Caco-2 (cell line): Measurements from ENCODE around the gene IBA57. TPM values are rescaled to one million over a fixed set of nuclear protein-coding genes. Genes with fewer than 3 reads are reported as not detected.
A peak's percentile ranks its signal among the peaks of the same experiment; 100 is the strongest.
"Not testable (repeated sequence)": the region's sequence is repeated elsewhere in the genome, so short reads cannot be mapped to it uniquely, and the experiment has no call there.

ENCODE experiments used
- BruUV-seq: library from RNA; stranded (reverse); fragments of 400-500 nt; replicated peaks from 2 replicates; lab custom pipeline; 2021; lab: Mats Ljungman, UMichigan
- CTCF ChIA-PET: fragments of 300-600 bp; sonication (Branson Sonifier 250); formaldehyde crosslinking; loops from one replicate; lab custom pipeline; 2022; ENCODE audit warnings: antibody characterized with exemption; lab: Charles Lee
- POLR2A ChIA-PET: fragments of 300-600 bp; sonication (Branson Sonifier 250); formaldehyde crosslinking; loops from one replicate; lab custom pipeline; 2022; ENCODE audit warnings: antibody characterized with exemption; lab: Charles Lee
- DNase-seq, 2 experiments: peaks; one replicate each; pipeline versions ENCODE4 v3.0.0 to v3.0.0-alpha.2; 2020 to 2022
- H3K27me3 ChIP-seq: replicated peaks from 2 replicates; pipeline ENCODE4 v1.6.0; 2011; ENCODE audit warnings: low read length; ENCODE audit not compliant: control insufficient read depth, insufficient read depth
- H3K36me3 ChIP-seq: 2 replicates; pipeline ENCODE4 v1.5.1; 2011; ENCODE audit warnings: low read length; ENCODE audit not compliant: control insufficient read depth, insufficient read depth
- H3K4me1 ChIP-seq: fragments of 250-450 bp; sonication (Bioruptor Pico); 2 replicates; pipeline ENCODE4 v1.5.1; 2020; ENCODE audit warnings: mild to moderate bottlenecking
- H3K4me3 ChIP-seq: 2 replicates; pipeline ENCODE4 v1.5.1; 2011; ENCODE audit warnings: low read depth, mild to moderate bottlenecking, control low read depth, low read length
- H3K9me3 ChIP-seq: fragments of 250-450 bp; sonication (Bioruptor Pico); 2 replicates; pipeline ENCODE4 v1.5.1; 2020; ENCODE audit warnings: mild to moderate bottlenecking, moderate library complexity
- H3K27ac Mint-ChIP-seq: one replicate; pipeline ENCODE4 v1.8.0; 2022; ENCODE audit warnings: mixed read lengths; ENCODE audit not compliant: unreplicated experiment
- H3K27me3 Mint-ChIP-seq: one replicate; pipeline ENCODE4 v1.8.0; 2022; ENCODE audit warnings: mixed read lengths; ENCODE audit not compliant: insufficient read depth, unreplicated experiment
- H3K36me3 Mint-ChIP-seq: one replicate; pipeline ENCODE4 v1.8.0; 2022; ENCODE audit warnings: mild to moderate bottlenecking, mixed read lengths; ENCODE audit not compliant: insufficient read depth, unreplicated experiment
- H3K4me1 Mint-ChIP-seq: one replicate; pipeline ENCODE4 v1.8.0; 2022; ENCODE audit warnings: low read depth, mixed read lengths; ENCODE audit not compliant: unreplicated experiment
- H3K4me3 Mint-ChIP-seq: one replicate; pipeline ENCODE4 v1.8.0; 2022; ENCODE audit warnings: mild to moderate bottlenecking, moderate library complexity, mixed read lengths; ENCODE audit not compliant: unreplicated experiment
- H3K9me3 Mint-ChIP-seq: one replicate; pipeline ENCODE4 v1.8.0; 2022; ENCODE audit warnings: mixed read lengths; ENCODE audit not compliant: unreplicated experiment
- intact Hi-C: fragments of 100-400 bp; cut with micrococcal nuclease; formaldehyde crosslinking; loops from one replicate; pipeline ENCODE4 v1.10.0; 2022; ENCODE audit not compliant: unreplicated experiment
- total RNA-seq: library from RNA; stranded (reverse); gene quantifications from 2 replicates; pipeline ENCODE4 v1.2.3, GENCODE V29; 2022
- TF ChIP-seq, protein P1 (sequence below), 2 experiments: fragments of 200-600 bp in 1 of 2; IDR thresholded peaks; 1 replicate in 1 of 2; 2 replicates in 1 of 2; pipeline versions ENCODE4 v1.5.1 to v1.8.0; 2011 to 2022; ENCODE audit warnings: antibody characterized with exemption in 1 of 2, control low read depth in 1 of 2, inconsistent platforms in 1 of 2, low read depth in 1 of 2, low read length in 1 of 2, mild to moderate bottlenecking in 1 of 2, moderate library complexity in 1 of 2; ENCODE audit not compliant: insufficient read depth in 1 of 2, severe bottlenecking in 1 of 2, unreplicated experiment in 1 of 2

IBA57 gene
- total RNA-seq, 1 experiment from 2014 or later, result 15.4 TPM

DNA sequence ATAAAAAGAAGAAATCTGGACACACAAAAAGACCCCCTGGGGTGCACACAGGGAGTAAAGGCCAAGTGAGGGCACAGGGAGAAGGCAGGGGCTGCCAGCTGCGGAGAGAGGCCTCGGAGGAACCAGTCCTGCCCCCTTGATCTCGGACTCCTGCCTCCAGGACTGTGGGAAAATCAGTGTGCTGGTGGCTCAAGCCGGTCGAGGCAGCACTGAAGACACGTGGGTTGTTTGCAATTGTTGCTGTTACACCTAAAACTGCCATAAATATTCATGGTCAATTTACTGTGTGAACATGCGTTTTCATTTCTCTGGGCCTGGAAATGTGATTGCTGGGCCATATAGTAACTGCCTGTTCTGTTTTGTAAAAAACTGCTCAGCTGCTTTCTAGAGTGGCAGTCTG, 18.5 kb downstream of the IBA57 start:
- H3K27me3 Mint-ChIP-seq, result no peaks in the 10 kb centered on the region
- TF ChIP-seq, protein P1, sequence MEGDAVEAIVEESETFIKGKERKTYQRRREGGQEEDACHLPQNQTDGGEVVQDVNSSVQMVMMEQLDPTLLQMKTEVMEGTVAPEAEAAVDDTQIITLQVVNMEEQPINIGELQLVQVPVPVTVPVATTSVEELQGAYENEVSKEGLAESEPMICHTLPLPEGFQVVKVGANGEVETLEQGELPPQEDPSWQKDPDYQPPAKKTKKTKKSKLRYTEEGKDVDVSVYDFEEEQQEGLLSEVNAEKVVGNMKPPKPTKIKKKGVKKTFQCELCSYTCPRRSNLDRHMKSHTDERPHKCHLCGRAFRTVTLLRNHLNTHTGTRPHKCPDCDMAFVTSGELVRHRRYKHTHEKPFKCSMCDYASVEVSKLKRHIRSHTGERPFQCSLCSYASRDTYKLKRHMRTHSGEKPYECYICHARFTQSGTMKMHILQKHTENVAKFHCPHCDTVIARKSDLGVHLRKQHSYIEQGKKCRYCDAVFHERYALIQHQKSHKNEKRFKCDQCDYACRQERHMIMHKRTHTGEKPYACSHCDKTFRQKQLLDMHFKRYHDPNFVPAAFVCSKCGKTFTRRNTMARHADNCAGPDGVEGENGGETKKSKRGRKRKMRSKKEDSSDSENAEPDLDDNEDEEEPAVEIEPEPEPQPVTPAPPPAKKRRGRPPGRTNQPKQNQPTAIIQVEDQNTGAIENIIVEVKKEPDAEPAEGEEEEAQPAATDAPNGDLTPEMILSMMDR (IDR thresholded peaks at IDR 0.05; ENCODE audit: insufficient read depth in 1 of 2, low read depth in 1 of 2, low read length in 1 of 2, severe bottlenecking in 1 of 2, unreplicated experiment in 1 of 2), result no peak
- Histone ChIP-seq H3K4me1 (no peaks in the 10 kb centered on the region), H3K4me3 (no peak overlapping the region), H3K9me3 (peaks cover 9% of the 10 kb centered on the region; the same call in 1 of the 2 replicates), H3K27me3 (no peaks in the 10 kb centered on the region), H3K36me3 (no peaks in the 10 kb centered on the region)
- DNase-seq, result peak in 1 of 2 experiments; percentile 19
- H3K36me3 Mint-ChIP-seq, result no peaks in the 10 kb centered on the region
- no peaks in the 10 kb centered on the region for H3K9me3 Mint-ChIP-seq
- intact Hi-C loops, result loop anchor here (5.0 kb wide), 1 partner anchor 52 kb away; no protein-coding TSS in a partner anchor
- ChIA-PET CTCF (no interaction called here), POLR2A (no interaction called here)
- no peaks in the 10 kb centered on the region for H3K4me1 Mint-ChIP-seq
- H3K4me3 Mint-ChIP-seq, result no peak overlapping the region
- BruUV-seq, result no TSS peak
- no peak overlapping the region for H3K27ac Mint-ChIP-seq

DNA sequence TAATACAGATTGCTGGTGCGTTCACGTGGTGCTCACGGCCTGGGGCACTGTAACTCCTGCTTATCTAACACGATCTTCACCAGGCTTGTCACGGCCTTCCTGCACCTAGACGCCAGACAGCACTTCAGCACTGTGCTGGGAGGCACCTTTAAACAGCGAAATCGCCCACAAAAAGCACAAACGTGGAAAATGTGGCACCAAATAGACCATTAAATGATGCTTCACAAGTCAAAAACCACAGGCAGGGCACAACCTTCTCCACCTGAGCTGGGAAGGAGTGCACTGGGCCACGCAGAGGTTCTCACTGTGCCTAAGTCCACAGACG, 20.0 kb downstream of the IBA57 start:
- Histone ChIP-seq H3K9me3 (peaks cover 9% of the 10 kb centered on the region; the same call in 1 of the 2 replicates), H3K27me3 (no peaks in the 10 kb centered on the region), H3K36me3 (no peaks in the 10 kb centered on the region), H3K4me3 (no peak overlapping the region), H3K4me1 (no peaks in the 10 kb centered on the region)
- POLR2A ChIA-PET, result no interaction called here
- CTCF ChIA-PET, result no interaction called here
- TF ChIP-seq, protein P1 (IDR thresholded peaks at IDR 0.05; ENCODE audit: insufficient read depth in 1 of 2, low read depth in 1 of 2, low read length in 1 of 2, severe bottlenecking in 1 of 2, unreplicated experiment in 1 of 2), result no peak
- peak in 1 of 2 experiments; percentile 29 for DNase-seq
- no peak overlapping the region for H3K4me3 Mint-ChIP-seq
- no peak overlapping the region for H3K27ac Mint-ChIP-seq
- BruUV-seq, result no TSS peak
- H3K4me1 Mint-ChIP-seq, result no peaks in the 10 kb centered on the region
- no peaks in the 10 kb centered on the region for H3K36me3 Mint-ChIP-seq
- intact Hi-C loops, result no loop called here
- no peaks in the 10 kb centered on the region for H3K9me3 Mint-ChIP-seq
- H3K27me3 Mint-ChIP-seq, result no peaks in the 10 kb centered on the region

DNA sequence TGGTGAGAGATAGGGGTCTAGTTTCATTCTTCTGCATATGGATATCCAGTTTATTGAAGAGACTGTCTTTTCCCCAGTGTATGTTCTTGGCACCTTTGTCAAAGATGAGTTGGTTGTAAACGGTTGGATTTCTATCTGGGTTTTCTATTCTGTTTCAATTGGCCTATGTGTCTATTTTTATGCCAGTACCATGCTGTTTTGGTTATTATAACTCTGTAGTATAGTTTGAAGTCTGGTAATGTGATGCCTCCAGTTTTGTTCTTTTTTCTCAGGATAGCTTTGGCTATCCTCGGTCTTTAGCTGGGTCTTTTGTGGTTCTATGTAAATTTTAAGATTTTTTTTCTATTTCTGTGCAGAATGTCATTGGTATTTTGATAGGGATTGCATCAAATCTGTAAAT, 22.6 kb downstream of the IBA57 start:
- H3K27ac Mint-ChIP-seq, H3K27me3 Mint-ChIP-seq, H3K9me3 ChIP-seq, H3K36me3 ChIP-seq, intact Hi-C loops, H3K4me3 ChIP-seq, H3K4me1 ChIP-seq, H3K27me3 ChIP-seq, CTCF ChIA-PET, H3K9me3 Mint-ChIP-seq, H3K4me1 Mint-ChIP-seq, H3K36me3 Mint-ChIP-seq, POLR2A ChIA-PET, H3K4me3 Mint-ChIP-seq, DNase-seq, BruUV-seq: not testable (repeated sequence)

DNA sequence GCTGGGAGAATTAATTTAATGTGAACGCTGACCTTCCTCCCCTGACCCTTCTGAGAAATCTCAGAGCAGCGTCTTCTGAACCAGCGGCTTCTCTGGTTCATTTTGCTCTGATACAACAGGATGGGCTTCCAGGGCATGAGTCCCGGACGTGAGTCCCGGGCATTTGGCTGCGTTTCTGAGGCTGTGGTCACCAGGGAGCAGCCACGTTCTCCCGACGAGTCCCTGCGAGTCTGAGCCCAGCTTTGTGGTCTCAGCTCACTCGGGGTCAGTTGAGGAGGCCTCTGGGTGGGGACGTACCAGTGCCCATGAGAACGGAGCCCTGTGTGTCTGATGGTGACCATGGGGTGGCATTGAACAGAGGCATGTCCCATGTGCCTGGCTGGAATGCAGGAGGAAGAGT, 24.6 kb downstream of the IBA57 start:
- Histone ChIP-seq H3K9me3 (peaks cover 9% of the 10 kb centered on the region; the same call in 1 of the 2 replicates), H3K4me3 (no peak overlapping the region), H3K4me1 (no peaks in the 10 kb centered on the region), H3K27me3 (no peaks in the 10 kb centered on the region), H3K36me3 (no peaks in the 10 kb centered on the region)
- H3K27me3 Mint-ChIP-seq, result no peaks in the 10 kb centered on the region
- CTCF ChIA-PET, result interaction anchor here (1.0 kb wide), 1 partner anchor 59 kb away, joined by 3 read pairs; no protein-coding TSS in a partner anchor
- H3K4me1 Mint-ChIP-seq, result no peaks in the 10 kb centered on the region
- BruUV-seq, result no TSS peak
- H3K36me3 Mint-ChIP-seq, result no peaks in the 10 kb centered on the region
- intact Hi-C loops, result no loop called here
- DNase-seq, result peak in 1 of 2 experiments; percentile 14
- H3K27ac Mint-ChIP-seq, result no peak overlapping the region
- no peaks in the 10 kb centered on the region for H3K9me3 Mint-ChIP-seq
- H3K4me3 Mint-ChIP-seq, result no peak overlapping the region
- POLR2A ChIA-PET, result no interaction called here
- TF ChIP-seq, protein P1 (IDR thresholded peaks at IDR 0.05; ENCODE audit: insufficient read depth in 1 of 2, low read depth in 1 of 2, low read length in 1 of 2, severe bottlenecking in 1 of 2, unreplicated experiment in 1 of 2), result no peak
